Measurements from ENCODE around the gene PLCG2.
A peak's percentile ranks its signal among the peaks of the same experiment; 100 is the strongest.

Gene PLCG2

DNA sequence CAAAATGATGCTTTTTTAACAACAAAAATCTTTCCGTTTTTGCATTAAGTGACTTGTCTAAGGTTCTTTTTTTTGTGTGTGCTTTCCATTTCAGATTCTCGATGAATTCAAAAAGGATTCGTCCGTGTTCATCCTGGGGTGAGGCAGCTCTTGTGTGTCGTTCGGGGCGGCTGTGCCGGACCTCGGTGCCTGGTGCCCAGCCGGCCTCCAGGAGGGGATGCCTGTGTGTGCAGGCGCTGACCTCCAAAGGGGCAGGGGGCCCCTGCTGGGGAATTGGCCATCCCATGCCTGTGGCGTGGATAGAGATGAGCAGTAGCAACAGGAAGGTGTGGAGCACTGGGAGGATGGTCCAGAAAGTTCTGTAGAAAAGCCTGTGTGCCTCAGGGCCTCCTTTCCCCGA, 101.7 kb downstream of the PLCG2 start:
- CTCF ChIA-PET, result no interaction called here
- no peak overlapping the region for H3K27ac ChIP-seq
- POLR2A ChIA-PET (ENCODE audit: low non-redundant PET), result no interaction called here
- TF ChIP-seq, protein P1, sequence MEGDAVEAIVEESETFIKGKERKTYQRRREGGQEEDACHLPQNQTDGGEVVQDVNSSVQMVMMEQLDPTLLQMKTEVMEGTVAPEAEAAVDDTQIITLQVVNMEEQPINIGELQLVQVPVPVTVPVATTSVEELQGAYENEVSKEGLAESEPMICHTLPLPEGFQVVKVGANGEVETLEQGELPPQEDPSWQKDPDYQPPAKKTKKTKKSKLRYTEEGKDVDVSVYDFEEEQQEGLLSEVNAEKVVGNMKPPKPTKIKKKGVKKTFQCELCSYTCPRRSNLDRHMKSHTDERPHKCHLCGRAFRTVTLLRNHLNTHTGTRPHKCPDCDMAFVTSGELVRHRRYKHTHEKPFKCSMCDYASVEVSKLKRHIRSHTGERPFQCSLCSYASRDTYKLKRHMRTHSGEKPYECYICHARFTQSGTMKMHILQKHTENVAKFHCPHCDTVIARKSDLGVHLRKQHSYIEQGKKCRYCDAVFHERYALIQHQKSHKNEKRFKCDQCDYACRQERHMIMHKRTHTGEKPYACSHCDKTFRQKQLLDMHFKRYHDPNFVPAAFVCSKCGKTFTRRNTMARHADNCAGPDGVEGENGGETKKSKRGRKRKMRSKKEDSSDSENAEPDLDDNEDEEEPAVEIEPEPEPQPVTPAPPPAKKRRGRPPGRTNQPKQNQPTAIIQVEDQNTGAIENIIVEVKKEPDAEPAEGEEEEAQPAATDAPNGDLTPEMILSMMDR (conservative IDR thresholded peaks at IDR 0.05; ENCODE audit: low read depth), result no peak
- no peak for DNase-seq (ENCODE audit: low spot score)

DNA sequence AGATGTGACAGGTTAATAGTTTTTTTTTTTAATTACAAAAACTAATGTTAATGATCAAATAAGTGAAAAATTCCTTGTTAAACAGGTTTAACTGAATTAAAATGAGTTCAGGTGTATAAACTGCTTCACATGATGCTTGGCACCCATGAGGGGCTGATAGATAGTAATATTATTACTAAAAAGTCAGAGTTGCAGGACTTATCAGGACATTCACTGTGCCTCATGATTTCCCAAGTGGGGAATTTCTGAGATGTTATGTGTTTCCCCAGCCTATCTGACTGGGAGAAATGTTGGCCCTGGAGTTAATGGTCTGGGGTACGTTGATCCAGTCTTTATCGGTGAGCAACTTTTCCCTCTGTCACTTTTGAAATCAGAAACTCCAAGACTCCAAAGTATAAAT, 102.1 kb downstream of the PLCG2 start:
- no peak overlapping the region for H3K27ac ChIP-seq
- ChIA-PET CTCF (no interaction called here), POLR2A (ENCODE audit: low non-redundant PET) (no interaction called here)
- no peak for DNase-seq (ENCODE audit: low spot score)
- TF ChIP-seq, protein P1 (conservative IDR thresholded peaks at IDR 0.05; ENCODE audit: low read depth), result no peak

DNA sequence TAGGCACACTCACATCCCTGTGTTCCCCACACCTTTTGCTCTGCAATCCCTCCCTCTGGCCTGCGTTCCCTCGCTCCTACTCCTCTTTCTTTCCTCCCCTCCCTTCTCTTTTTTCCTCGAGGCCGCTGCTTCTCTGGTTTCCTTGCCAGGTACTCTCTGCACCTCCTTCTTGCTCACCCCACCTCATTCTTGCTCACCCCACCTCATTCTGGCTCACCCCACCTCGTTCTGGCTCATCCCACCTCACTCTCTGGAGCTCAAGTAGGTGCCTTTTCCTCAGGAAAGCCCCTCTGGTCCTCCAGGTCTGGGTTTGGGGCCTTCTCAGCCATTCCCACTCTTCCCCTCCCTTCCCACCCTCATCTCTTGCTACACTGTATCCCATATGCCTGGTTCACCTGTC, 103.5 kb downstream of the PLCG2 start:
- POLR2A ChIA-PET (ENCODE audit: low non-redundant PET), result no interaction called here
- CTCF ChIA-PET, result interaction anchor here (1.0 kb wide), 1 partner anchor 8 kb away, joined by 3 read pairs; no protein-coding TSS in a partner anchor
- TF ChIP-seq, protein P1 (conservative IDR thresholded peaks at IDR 0.05; ENCODE audit: low read depth), result no peak
- DNase-seq (ENCODE audit: low spot score), result no peak
- H3K27ac ChIP-seq, result no peak overlapping the region

DNA sequence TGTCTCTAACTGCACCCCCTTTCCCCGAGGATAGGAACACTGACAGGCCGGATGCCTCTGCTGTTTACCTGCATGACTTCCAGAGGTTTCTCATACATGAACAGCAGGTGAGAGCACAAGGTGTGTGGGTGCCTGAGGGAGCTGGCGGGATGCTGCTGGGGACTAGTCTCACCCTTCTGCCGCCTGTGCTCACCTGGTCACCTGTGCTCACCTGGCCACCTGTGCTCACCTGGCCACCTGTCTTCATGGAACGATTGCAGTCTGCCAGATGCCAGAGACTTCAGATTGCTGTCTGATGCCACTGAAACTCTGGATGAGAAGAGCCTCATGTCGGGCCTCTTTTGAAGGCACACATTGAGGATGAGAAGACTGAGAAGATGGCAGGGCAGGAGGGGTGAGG, 104.1 kb downstream of the PLCG2 start:
- CTCF ChIA-PET, result interaction anchor here (0.5 to 1.0 kb wide), 2 partner anchors 9 to 461 kb away, joined by 3 read pairs; no protein-coding TSS in a partner anchor
- TF ChIP-seq, protein P1 (conservative IDR thresholded peaks at IDR 0.05; ENCODE audit: low read depth), result no peak
- DNase-seq (ENCODE audit: low spot score), result no peak
- no peak overlapping the region for H3K27ac ChIP-seq
- POLR2A ChIA-PET (ENCODE audit: low non-redundant PET), result no interaction called here

DNA sequence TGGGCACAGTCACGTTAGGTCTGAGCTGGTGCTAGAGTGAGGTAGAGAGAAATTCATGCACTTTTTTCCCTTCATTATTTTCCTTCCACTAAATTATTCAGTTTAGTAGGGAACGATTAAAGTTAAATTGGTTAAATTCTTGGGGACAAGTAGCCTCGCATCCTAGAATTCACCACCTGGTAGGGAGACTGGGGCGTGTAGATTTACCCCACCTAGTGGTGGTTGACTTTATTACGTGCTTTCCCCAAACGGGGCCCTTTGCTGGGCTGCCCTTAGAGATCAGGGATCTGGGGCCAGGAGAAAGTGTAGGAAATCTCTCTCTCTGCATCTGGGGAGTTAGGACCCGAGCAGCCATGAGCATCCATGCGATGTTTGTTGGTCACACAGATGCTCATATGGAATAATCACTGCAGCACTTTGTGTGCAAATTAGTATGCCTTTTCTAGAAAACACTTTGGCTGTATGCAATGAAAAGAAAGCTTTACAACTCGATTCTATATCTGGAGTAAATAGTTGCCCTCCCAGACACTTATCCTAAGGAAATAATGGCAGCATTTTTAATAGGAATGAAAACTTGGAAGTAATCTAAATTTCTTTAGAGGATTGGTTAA, 107.0 kb downstream of the PLCG2 start:
- POLR2A ChIA-PET (ENCODE audit: low non-redundant PET), result no interaction called here
- CTCF ChIA-PET, result interaction anchor here (0.6 to 1.4 kb wide), 8 partner anchors 8 to 95 kb away, joined by 3 to 8 read pairs (median 4); no protein-coding TSS in a partner anchor
- peak; percentile 69 for DNase-seq (ENCODE audit: low spot score)

DNA sequence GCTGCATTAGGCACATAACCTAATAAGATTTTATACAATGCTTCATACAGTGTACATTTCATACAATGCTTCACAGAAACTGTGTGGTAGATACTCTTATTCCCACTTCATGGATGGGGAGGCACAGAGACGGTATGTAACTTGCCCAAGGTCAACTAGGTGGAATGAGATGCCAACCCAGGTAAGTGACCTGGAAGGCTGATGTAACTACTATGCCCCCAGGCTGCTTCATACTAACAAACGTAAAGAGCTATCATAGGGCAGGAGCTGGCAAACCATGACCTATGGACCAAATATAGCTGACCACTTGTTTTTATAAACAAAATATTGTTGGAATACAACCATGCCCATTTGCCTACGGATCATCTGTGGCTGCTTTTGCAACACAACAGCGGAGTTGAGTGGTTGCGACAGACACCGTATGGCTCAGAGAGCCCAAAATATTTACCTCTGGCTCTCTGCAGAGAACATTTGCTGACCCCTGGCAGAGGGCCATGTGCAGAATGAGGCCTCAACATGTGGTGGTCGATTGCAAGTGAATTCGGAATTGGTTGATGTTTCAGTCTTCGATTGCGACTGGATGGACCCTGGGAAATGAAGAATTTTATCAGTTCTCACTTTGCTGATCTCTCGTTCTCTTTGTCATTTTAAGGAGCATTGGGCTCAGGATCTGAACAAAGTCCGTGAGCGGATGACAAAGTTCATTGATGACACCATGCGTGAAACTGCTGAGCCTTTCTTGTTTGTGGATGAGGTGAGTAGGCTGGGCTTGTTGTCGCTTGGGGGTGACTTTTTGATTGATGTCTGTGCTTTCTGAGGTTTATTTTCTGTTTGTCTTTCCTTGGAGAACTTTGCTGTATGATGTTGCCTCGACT, 109.7 kb downstream of the PLCG2 start:
- no peak overlapping the region for H3K27ac ChIP-seq
- POLR2A ChIA-PET (ENCODE audit: low non-redundant PET), result no interaction called here
- TF ChIP-seq, protein P1 (conservative IDR thresholded peaks at IDR 0.05; ENCODE audit: low read depth), result no peak
- no peak for DNase-seq (ENCODE audit: low spot score)
- CTCF ChIA-PET, result interaction anchor here (0.6 to 1.9 kb wide), 6 partner anchors 44 to 1654 kb away, joined by 3 to 8 read pairs (median 4); no protein-coding TSS in a partner anchor

More for the DNA sequence above, 107.0 kb downstream of the PLCG2 start:
- H3K27ac ChIP-seq, result no peak overlapping the region
- TF ChIP-seq, protein P1 (conservative IDR thresholded peaks at IDR 0.05; ENCODE audit: low read depth), result peak; percentile 72
